GM12801 (cell line): ENCODE results near the gene TEAD1.

Source experiments
- TF ChIP-seq, protein P1 (sequence below): IDR thresholded peaks from one replicate; pipeline ENCODE4 v1.5.1; 2011; ENCODE audit warnings: control low read depth; ENCODE audit not compliant: insufficient read length; ENCODE audit errors: extremely low read depth

The TEAD1 gene

DNA sequence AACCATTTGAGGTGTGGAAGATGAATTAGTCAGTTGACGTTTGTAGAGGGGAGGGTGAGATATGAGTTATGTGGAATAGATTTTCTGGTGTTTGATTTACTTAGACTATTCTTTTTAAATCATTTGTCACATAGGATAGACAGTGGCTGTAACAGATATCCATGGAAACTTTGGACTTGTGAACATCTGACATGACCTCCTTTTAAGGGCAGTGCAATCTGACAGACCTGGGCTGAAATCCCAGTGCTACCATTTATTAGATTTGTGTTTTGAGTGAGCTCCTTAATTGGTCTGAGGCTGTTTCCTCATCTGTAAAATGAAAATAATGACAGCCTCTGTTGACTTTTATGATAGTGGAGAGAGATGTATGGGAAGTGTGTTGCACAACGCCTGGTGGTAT, 159.9 kb downstream of the TEAD1 start:
- TF ChIP-seq, protein P1, sequence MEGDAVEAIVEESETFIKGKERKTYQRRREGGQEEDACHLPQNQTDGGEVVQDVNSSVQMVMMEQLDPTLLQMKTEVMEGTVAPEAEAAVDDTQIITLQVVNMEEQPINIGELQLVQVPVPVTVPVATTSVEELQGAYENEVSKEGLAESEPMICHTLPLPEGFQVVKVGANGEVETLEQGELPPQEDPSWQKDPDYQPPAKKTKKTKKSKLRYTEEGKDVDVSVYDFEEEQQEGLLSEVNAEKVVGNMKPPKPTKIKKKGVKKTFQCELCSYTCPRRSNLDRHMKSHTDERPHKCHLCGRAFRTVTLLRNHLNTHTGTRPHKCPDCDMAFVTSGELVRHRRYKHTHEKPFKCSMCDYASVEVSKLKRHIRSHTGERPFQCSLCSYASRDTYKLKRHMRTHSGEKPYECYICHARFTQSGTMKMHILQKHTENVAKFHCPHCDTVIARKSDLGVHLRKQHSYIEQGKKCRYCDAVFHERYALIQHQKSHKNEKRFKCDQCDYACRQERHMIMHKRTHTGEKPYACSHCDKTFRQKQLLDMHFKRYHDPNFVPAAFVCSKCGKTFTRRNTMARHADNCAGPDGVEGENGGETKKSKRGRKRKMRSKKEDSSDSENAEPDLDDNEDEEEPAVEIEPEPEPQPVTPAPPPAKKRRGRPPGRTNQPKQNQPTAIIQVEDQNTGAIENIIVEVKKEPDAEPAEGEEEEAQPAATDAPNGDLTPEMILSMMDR, result no peak

- TF ChIP-seq, protein P1, result no peak
These were observed 160.4 kb downstream of the TEAD1 start for GRCh38 chr11:12834630-12835029.

- TF ChIP-seq, protein P1, result no peak
These were observed 161.1 kb downstream of the TEAD1 start for GRCh38 chr11:12835286-12835685.

DNA sequence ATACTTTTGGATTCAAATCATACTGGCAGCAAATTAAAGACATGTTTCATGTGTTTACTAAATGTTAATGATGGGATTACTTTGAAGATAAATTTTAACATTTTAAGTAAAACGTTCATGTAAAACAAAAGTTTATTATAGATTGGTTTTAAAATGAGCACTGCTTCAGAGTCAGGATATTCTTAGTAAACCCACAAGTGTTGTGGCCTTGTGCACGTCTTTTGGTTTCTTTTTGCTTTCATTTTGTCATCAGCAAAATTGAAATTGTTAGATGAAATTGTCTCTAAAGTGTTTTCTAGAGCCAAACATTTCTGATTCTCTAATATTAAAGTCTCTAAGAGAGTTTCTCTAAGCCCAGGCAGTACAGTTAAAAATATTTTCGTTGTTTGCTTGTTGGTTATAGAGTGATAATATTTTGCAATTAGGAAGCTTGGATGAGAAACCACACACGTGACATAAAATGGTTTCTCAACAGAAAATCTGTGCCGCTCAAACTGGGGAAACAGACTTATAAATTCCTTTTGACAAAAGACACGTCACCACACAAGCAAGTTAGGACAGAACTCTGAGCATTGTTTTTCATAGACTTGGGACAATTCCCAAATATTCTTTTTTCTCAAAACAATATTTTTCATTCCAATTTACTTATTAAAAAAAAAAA, 164.4 kb downstream of the TEAD1 start:
- TF ChIP-seq, protein P1, result no peak

- TF ChIP-seq, protein P1, result no peak
These were observed 166.8 kb downstream of the TEAD1 start for GRCh38 chr11:12840871-12841660.

- TF ChIP-seq, protein P1, result no peak
These were observed 167.9 kb downstream of the TEAD1 start for GRCh38 chr11:12841946-12842630.

GRCh38 chr11:12842933-12843636, 168.9 kb downstream of the TEAD1 start:
- TF ChIP-seq, protein P1, result no peak
